ENCODE data around the gene HKDC1.
A peak's percentile ranks its signal among the peaks of the same experiment; 100 is the strongest.
"Not testable (repeated sequence)": the region's sequence is repeated elsewhere in the genome, so short reads cannot be mapped to it uniquely, and the experiment has no call there.

The HKDC1 gene

DNA sequence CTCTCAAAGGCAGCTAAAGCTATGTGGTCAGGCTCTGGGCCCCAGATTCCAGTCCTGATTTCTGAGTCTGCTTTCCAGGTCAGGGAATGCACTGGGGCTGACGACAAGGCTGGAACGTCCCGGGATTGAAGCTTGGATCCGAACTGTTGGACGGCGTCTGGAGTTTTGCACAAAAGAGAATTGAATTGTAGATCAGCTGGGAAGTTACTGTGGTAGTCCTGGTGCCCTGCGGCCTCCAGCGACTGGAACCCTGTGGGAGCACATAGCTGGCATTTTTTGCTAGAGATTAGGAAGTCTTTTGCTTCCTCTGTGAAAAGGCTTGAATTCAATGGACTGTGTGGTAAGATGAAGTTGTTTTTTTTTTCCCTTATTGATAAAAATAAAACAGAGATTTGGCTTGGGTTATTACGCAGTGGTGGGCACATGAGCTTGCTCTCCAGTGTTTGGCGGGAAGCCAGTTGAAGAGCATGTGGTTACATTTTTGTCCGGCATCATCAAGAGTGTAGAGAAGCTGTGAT lies 58.4 kb downstream of the HKDC1 start, which contains the start of gene HK1:
Gene HK1 (plus strand): TSS at position 51 of the 518 bp plus-strand sequence.
- no peak for DNase-seq (ENCODE audit: low read depth in 2 of 2)

- no peak for DNase-seq (ENCODE audit: low read depth in 2 of 2)
Observed at GRCh38 chr10:69279110-69279509, 59.0 kb downstream of the HKDC1 start.

DNA sequence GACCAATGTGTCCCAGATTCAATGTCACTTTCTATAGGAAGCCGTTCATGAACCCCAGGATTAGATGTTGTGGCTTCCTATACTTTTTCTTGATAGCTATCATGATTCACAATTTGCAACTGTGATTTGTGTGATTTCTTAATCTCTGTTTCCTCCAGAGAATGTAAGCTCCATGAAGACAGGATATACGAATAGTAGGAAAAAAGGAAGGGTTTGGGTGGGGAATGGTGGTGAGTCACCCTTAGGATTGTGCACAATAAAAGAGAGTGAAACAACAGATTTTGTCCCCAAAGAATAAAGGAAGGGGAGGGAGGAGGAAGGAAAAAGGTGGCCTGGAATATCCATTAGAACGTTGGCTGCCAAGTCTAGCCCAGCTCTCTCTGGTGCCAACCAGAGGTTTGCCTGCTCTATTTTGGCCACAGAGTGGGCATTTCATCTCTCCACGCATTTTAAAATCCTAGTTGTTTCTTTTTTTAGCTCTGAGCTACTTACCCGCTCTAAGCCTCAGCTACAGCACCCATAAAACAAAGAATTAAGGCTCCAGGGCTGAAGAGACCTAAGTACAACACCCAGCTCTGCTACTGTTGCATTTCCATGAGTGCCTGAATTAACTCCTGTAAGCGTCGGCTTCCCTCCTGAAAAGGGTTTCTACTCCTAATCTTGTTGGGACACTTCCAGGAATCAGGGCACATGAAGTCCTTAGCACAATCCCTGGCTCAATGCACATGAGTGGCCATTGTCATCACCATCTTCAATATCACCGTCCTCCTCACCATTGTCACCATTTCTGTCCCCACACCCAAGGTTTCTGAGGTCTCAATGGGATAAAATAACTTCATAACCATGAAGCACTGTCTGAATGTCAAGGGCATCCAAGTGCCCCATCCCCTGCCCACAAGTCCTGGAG lies 61.6 kb downstream of the HKDC1 start:
- no peak for DNase-seq (ENCODE audit: low read depth in 2 of 2)

DNA sequence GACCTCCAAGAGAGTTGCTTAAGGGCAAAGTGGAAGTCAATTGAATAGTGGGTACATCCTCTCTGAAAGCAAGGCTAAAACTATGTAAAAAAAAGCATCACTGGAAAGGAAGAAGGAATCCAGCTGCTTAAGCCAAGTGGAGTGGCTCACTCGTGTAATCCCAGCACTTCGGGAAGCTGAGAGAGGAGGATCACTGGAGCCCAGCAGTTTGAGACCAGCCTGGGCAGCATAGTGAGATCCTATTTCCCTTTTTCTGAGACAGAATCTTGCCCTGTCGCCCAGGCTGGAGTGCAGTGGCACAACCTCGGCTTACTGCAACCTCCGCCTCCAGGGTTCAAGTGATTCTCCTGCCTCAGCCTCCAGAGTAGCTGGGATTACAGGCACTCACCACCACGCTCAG lies 64.3 kb downstream of the HKDC1 start:
- not testable (repeated sequence) for DNase-seq (ENCODE audit: low read depth in 2 of 2)

- no peak for DNase-seq (ENCODE audit: low read depth in 2 of 2)
Observed at GRCh38 chr10:69285699-69286098, 65.6 kb downstream of the HKDC1 start.

DNA sequence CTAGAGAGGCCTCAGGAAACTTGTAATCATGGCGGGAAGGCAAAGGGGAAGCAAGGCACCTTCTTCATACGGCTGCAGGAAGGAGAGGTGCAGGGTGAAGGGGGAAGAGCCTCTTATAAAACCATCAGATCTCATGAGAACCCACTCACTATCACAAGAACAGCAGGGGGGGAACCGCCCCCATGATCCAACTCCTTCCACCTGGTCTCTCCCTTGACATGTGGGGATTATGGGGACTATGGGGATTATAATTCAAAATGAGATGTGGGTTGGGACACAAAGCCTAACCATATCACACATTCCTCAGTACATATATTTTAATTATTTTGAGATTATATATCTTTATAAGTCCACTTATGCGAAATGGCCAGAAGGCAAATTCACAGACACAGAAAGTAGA lies 67.0 kb downstream of the HKDC1 start:
- DNase-seq (ENCODE audit: low read depth in 2 of 2), result no peak

GRCh38 chr10:69290993-69291392 lies 70.9 kb downstream of the HKDC1 start:
- DNase-seq (ENCODE audit: low read depth in 2 of 2), result no peak

- DNase-seq (ENCODE audit: low read depth in 2 of 2), result no peak
Observed at GRCh38 chr10:69292459-69292858, 72.3 kb downstream of the HKDC1 start.

- DNase-seq (ENCODE audit: low read depth in 2 of 2), result no peak
Observed at GRCh38 chr10:69295027-69295636, 75.0 kb downstream of the HKDC1 start.

GRCh38 chr10:69303632-69304051 lies 83.5 kb downstream of the HKDC1 start:
- peak in 1 of 2 donors; percentile 13 for DNase-seq (ENCODE audit: low read depth in 2 of 2)

GRCh38 chr10:69306421-69306820 lies 86.3 kb downstream of the HKDC1 start:
- DNase-seq (ENCODE audit: low read depth in 2 of 2), result no peak

GRCh38 chr10:69307434-69307833 lies 87.3 kb downstream of the HKDC1 start:
- DNase-seq (ENCODE audit: low read depth in 2 of 2), result no peak

DNA sequence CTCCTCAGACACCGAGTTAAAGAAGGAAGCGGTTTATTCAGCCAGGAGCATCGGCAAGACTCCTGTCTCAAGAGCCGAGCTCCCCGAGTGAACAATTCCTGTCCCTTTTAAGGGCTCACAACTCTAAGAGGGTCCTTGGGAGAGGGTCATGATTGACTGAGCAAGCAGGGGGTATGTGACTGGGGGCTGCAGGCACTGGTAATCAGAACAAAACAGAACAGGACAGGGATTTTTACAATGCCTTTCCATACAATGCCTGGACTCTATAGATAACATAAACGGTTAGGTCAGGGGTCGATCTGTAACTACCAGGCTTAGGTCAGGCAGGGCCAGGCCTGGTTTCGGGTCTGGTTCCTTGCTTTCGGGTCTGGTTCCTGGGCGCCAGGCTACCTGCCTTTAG lies 88.2 kb downstream of the HKDC1 start:
- not testable (repeated sequence) for DNase-seq (ENCODE audit: low read depth in 2 of 2)

GRCh38 chr10:69311309-69311708 lies 91.2 kb downstream of the HKDC1 start:
- DNase-seq (ENCODE audit: low read depth in 2 of 2), result no peak

DNA sequence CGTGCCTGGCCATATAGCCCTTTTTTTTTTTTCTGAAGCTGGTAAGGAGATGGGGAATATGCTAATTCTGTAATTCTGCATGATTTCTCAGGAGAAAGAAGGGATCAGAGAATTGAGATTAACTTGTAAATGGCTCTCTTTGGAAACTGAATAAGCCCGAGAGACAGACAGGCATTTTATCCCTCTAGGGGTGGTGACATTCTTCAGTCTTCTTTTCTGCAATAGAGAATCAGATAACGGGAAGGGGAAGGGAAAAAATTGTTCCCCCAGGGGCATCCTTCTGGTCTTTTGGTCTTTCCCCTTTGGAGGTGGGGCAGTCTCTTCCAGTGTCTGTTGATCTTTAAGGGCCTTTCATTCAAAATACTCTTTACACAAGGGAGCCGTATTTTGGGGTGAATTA lies 92.4 kb downstream of the HKDC1 start:
- no peak for DNase-seq (ENCODE audit: low read depth in 2 of 2)

GRCh38 chr10:69315100-69315542 lies 95.0 kb downstream of the HKDC1 start:
- no peak for DNase-seq (ENCODE audit: low read depth in 2 of 2)

DNA sequence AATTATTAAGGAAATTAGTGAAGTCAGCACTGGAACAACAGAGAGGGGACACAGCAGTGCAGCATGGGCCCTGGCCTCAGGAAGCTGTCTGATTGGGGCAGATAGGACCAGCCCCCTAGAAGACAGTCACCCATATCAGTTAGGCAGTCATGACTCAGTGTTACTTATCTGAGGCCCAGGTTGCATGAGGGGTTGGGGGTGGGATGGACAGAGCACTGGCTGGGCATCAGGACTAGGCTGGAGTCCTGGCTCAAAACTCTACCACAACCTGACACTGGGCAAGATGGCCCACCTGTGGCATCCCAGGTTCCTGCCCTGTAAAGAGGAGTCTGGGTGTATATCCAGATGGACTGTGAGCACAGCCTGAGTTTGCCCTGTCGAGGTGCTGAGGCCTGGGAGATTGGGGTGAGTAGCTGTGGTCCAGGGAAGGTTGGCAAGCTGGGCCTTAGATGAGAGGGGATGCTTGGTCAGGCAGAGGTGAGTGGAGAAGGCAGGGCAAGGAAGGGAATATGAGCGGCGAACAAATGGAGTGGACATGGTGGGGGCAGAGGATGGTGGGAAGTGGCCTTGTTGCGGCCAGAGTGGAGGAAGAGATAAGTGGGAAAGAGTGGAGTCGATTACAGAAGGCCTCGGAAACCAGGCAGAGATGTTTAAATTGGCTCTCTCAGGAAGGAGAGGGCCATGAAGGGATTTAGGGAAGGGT lies 95.6 kb downstream of the HKDC1 start:
- no peak for DNase-seq (ENCODE audit: low read depth in 2 of 2)

DNA sequence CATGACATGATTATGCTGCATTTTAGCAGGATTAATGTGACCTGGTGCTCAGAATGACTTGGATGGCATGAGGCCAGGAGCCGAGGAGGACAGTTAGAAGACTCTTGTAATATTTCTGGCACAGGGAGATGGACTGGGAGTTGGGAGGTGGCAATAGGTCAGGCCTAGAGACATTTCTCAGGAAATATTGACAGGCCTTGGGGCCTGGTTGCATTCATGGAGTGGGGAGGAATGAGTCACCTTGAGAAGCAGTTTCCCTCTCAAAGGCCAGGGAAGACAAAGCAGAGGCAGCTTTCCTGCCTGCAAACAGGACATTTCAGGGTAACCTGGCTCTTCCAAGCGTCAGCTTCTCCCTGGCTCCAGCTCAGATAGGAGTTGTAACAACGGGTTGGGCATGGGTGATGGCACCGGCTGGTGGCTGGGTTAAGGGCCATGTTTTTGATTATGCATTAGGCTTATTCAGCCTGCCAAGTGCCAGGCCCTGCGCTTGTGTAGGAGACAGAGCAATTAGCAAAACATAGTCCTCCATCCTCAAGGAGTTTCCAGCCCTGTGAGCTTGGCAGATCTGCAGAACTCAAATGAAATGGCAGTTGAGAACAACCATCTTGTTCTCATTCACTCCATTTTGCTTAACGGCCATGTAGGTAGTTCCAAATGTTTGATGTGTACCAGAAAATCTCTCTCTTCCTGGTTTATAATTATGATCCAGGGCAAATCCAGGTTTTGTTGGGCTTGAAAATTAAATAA lies 96.4 kb downstream of the HKDC1 start:
- DNase-seq (ENCODE audit: low read depth in 2 of 2), result no peak

Data from stimulated activated CD8-positive, alpha-beta memory T cell treated with anti-CD3 and anti-CD28 coated beads, Interleukin-2, amount 100 ng/mL, for 48 hours (primary cell).